ENCODE data around the gene SLC7A6OS.

DNA sequence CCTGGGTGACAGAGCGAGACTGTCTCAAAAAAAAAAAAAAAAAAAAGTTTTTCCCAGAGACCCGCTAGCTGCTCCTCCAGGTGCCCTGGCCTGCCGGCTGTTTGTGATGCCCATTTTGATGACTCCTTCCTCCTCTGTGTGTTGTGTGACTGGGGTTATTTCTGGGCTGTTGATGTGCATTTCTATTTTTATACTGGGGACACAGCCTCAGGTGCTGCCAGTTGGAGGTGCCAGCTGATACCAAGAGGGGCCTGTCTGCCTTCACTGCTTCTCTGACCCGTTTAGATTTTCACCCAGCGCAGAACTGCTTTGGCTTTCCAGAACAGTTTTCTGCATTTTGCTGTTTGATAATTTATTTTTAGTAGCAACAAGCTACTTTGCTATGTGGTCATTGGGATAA is 58.9 kb downstream of the SLC7A6OS start:
- TF ChIP-seq, protein P1, sequence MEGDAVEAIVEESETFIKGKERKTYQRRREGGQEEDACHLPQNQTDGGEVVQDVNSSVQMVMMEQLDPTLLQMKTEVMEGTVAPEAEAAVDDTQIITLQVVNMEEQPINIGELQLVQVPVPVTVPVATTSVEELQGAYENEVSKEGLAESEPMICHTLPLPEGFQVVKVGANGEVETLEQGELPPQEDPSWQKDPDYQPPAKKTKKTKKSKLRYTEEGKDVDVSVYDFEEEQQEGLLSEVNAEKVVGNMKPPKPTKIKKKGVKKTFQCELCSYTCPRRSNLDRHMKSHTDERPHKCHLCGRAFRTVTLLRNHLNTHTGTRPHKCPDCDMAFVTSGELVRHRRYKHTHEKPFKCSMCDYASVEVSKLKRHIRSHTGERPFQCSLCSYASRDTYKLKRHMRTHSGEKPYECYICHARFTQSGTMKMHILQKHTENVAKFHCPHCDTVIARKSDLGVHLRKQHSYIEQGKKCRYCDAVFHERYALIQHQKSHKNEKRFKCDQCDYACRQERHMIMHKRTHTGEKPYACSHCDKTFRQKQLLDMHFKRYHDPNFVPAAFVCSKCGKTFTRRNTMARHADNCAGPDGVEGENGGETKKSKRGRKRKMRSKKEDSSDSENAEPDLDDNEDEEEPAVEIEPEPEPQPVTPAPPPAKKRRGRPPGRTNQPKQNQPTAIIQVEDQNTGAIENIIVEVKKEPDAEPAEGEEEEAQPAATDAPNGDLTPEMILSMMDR (conservative IDR thresholded peaks at IDR 0.05; ENCODE audit: low read depth, low read length) = no peak
- TF ChIP-seq EZH2 (IDR thresholded peaks at IDR 0.05; ENCODE audit: borderline replicate concordance, low read depth, low read length, poor library complexity, severe bottlenecking) = no peak
